Spleen (tissue), 11 donors: ENCODE data around the gene HEPACAM. TPM values are rescaled to one million over a fixed set of nuclear protein-coding genes. Genes with fewer than 3 reads are reported as not detected.

ENCODE experiments used
- DNase-seq: peaks from one replicate; pipeline ENCODE4 v3.0.0-alpha.2; 2020
- H3K27ac ChIP-seq, 8 donors: fragments of 200-600 bp; sonication (generic) in 7 of 8; 1 replicate in 4 of 8; 2 replicates in 4 of 8; pipeline versions ENCODE4 v1.5.0 to v1.8.0; 2016 to 2021; ENCODE audit warnings: inconsistent platforms in 4 of 8, mild to moderate bottlenecking in 4 of 8, moderate library complexity in 1 of 8
- H3K27me3 ChIP-seq, 7 donors: fragments of 200-600 bp; sonication (generic) in 6 of 7; replicated peaks in 1 of 7; 1 replicate in 4 of 7; 2 replicates in 3 of 7; pipeline versions ENCODE4 v1.5.0 to v1.8.0; 2016 to 2021; ENCODE audit warnings: inconsistent platforms in 3 of 7, mild to moderate bottlenecking in 1 of 7
- H3K36me3 ChIP-seq, 6 donors: fragments of 200-600 bp; sonication (generic) in 5 of 6; 1 replicate in 4 of 6; 2 replicates in 2 of 6; pipeline versions ENCODE4 v1.5.0 to v1.8.0; 2016 to 2021; ENCODE audit warnings: inconsistent platforms in 2 of 6
- H3K4me1 ChIP-seq, 6 donors: fragments of 200-600 bp; sonication (generic) in 5 of 6; 1 replicate in 3 of 6; 2 replicates in 3 of 6; pipeline versions ENCODE4 v1.5.0 to v1.8.0; 2016 to 2021; ENCODE audit warnings: inconsistent platforms in 3 of 6
- H3K4me3 ChIP-seq, 8 donors: fragments of 200-600 bp; sonication (generic) in 7 of 8; 1 replicate in 4 of 8; 2 replicates in 4 of 8; pipeline versions ENCODE4 v1.5.0 to v1.8.0; 2016 to 2021; ENCODE audit warnings: inconsistent platforms in 4 of 8, mild to moderate bottlenecking in 4 of 8, moderate library complexity in 2 of 8
- H3K9me3 ChIP-seq, 8 donors: fragments of 200-600 bp; sonication (generic) in 7 of 8; 1 replicate in 4 of 8; 2 replicates in 4 of 8; pipeline versions ENCODE4 v1.5.0 to v1.8.0; 2016 to 2021; ENCODE audit warnings: inconsistent platforms in 4 of 8
- CTCF ChIP-seq, 11 experiments: fragments of 200-600 bp in 7 of 11; fragments of 450-650 bp in 4 of 11; sonication (generic) in 4 of 11; IDR thresholded peaks in 8 of 11; conservative IDR thresholded peaks in 3 of 11; 1 replicate in 7 of 11; 2 replicates in 4 of 11; pipeline versions ENCODE4 v1.4.0 to v1.8.0; 2016 to 2021; ENCODE audit warnings: antibody characterized with exemption in 11 of 11, inconsistent platforms in 4 of 11, mild to moderate bottlenecking in 1 of 11
- POLR2A ChIP-seq, 3 donors: fragments of 450-650 bp; IDR thresholded peaks; one replicate each; pipeline ENCODE4 v1.5.1; 2017; ENCODE audit warnings: antibody characterized with exemption in 3 of 3, mild to moderate bottlenecking in 1 of 3
- POLR2AphosphoS5 ChIP-seq, 3 donors: sonication (generic); formaldehyde crosslinking; IDR thresholded peaks; one replicate each; pipeline ENCODE4 v1.5.1; 2017; ENCODE audit warnings: antibody characterized with exemption in 3 of 3
- WGBS, 5 donors: extraction: QIAGEN DNeasy Blood & Tissue Kit in 3 of 5; methylation state at CpG; one replicate each; pipeline versions ENCODE4 v1.1.5 to v1.1.7; 2013 to 2018; 5-methylcytosine and 5-hydroxymethylcytosine counted together
- intact Hi-C: fragments of 100-400 bp; cut with DNase I; formaldehyde crosslinking; loops from one replicate; pipeline ENCODE4 v1.15.0; 2023; ENCODE audit warnings: low total_unique reads
- polyA plus RNA-seq, 3 donors: library from polyadenylated mRNA; stranded (reverse); fragments of 200-250 nt; gene quantifications; one replicate each; pipeline ENCODE4 v1.2.1, GENCODE V29; 2013
- total RNA-seq, 7 donors: library from RNA; depleted of rRNA in 3 of 7; stranded (reverse); fragments of >200 nt in 3 of 7; fragmentation: NEBNext Ultra II Directional in 4 of 7; extraction: Animal tissue kit (Norgen Biotek cat#: 25700) in 4 of 7; gene quantifications; one replicate each; pipeline versions ENCODE4 v1.1.0 to v1.2.1, GENCODE V29; 2016 to 2021
- donor health status: healthy with polysubstance abuse.
- donor health status: DM: no; HTN: no; CAD: no; lungs with moderate emphysema.
- donor health status: DM: no; HTN: no; CAD: no.
- donor health status: Bipolar disorder and iron deficiency.
- donor health status: healthy.
- donor health status: DM: no; HTN: no; CAD: no.
- donor health status: DM: yes; HTN: yes; CAD: no.

Gene HEPACAM
- total and polyA plus RNA-seq, 10 donors = 0.04 to 2.7 (median 0.30) TPM; not detected in 6

GRCh38 chr11:124950601-124951330 is 14.9 kb upstream of the HEPACAM start:
- intact Hi-C loops = no loop called here
- Histone ChIP-seq H3K4me3 (no peak overlapping the region), H3K9me3 (peaks cover 0 to 19% (median 9%) of the 10 kb centered on the region in 8 donors), H3K27ac (peak overlapping the region in 3 of 8 donors; percentile 10 to 43 (median 33)), H3K4me1 (peaks cover 0 to 19% (median 12%) of the 10 kb centered on the region in 6 donors), H3K27me3 (peaks cover 0 to 3% (median 0%) of the 10 kb centered on the region in 7 donors), H3K36me3 (no peaks in the 10 kb centered on the region)
- DNase-seq = no peak
- TF ChIP-seq CTCF (IDR thresholded peaks at IDR 0.05 in 8 of 11, conservative IDR thresholded peaks at IDR 0.05 in 3 of 11) (no peak), POLR2A (IDR thresholded peaks at IDR 0.05) (no peak), POLR2AphosphoS5 (IDR thresholded peaks at IDR 0.05) (no peak)

- no peak for DNase-seq
- Histone ChIP-seq H3K27me3 (peaks cover 0 to 3% (median 0%) of the 10 kb centered on the region in 7 donors), H3K4me1 (peaks cover 0 to 10% (median 3%) of the 10 kb centered on the region in 6 donors), H3K9me3 (peaks cover 0 to 19% (median 9%) of the 10 kb centered on the region in 8 donors), H3K4me3 (no peak overlapping the region), H3K36me3 (no peaks in the 10 kb centered on the region), H3K27ac (no peak overlapping the region)
- intact Hi-C loops = no loop called here
- WGBS, 5 donors = 58 to 80% (median 68%) methylated on average over 2 of the region's 2 CpGs
- TF ChIP-seq POLR2A (IDR thresholded peaks at IDR 0.05) = no peak
Measured at GRCh38 chr11:124946735-124947141, 10.9 kb upstream of the HEPACAM start.

GRCh38 chr11:124945826-124946225 is 10.0 kb upstream of the HEPACAM start:
- Histone ChIP-seq H3K9me3 (peaks cover 0 to 19% (median 9%) of the 10 kb centered on the region in 8 donors), H3K4me3 (no peak overlapping the region), H3K4me1 (peaks cover 0 to 10% (median 3%) of the 10 kb centered on the region in 6 donors), H3K27me3 (peaks cover 0 to 3% (median 0%) of the 10 kb centered on the region in 7 donors), H3K36me3 (no peaks in the 10 kb centered on the region), H3K27ac (no peak overlapping the region)
- intact Hi-C loops = no loop called here
- DNase-seq = no peak
- WGBS, 5 donors = 71 to 91% (median 77%) methylated on average over 6 of the region's 6 CpGs
- TF ChIP-seq POLR2A (IDR thresholded peaks at IDR 0.05) (no peak), POLR2AphosphoS5 (IDR thresholded peaks at IDR 0.05) (no peak)

- intact Hi-C loops = no loop called here
- no peaks in the 10 kb centered on the region for H3K36me3 ChIP-seq
- 56 to 91% (median 84%) methylated on average over 3 of the region's 3 CpGs for WGBS, 5 donors
- no peak for DNase-seq
- TF ChIP-seq POLR2A (IDR thresholded peaks at IDR 0.05) (no peak), CTCF (IDR thresholded peaks at IDR 0.05 in 8 of 11, conservative IDR thresholded peaks at IDR 0.05 in 3 of 11) (no peak), POLR2AphosphoS5 (IDR thresholded peaks at IDR 0.05) (no peak)
- H3K4me1 ChIP-seq = peaks cover 0 to 10% (median 3%) of the 10 kb centered on the region in 6 donors
- no peak overlapping the region for H3K4me3 ChIP-seq
- H3K27me3 ChIP-seq = peaks cover 0 to 3% (median 0%) of the 10 kb centered on the region in 7 donors
- H3K27ac ChIP-seq = no peak overlapping the region
- H3K9me3 ChIP-seq = peaks cover 0 to 18% (median 9%) of the 10 kb centered on the region in 8 donors
Measured at GRCh38 chr11:124944565-124944964, 8.7 kb upstream of the HEPACAM start.

GRCh38 chr11:124943741-124944140 is 7.9 kb upstream of the HEPACAM start:
- TF ChIP-seq POLR2AphosphoS5 (IDR thresholded peaks at IDR 0.05) (no peak), CTCF (IDR thresholded peaks at IDR 0.05 in 8 of 11, conservative IDR thresholded peaks at IDR 0.05 in 3 of 11) (no peak), POLR2A (IDR thresholded peaks at IDR 0.05) (no peak)
- intact Hi-C loops = no loop called here
- no peak overlapping the region for H3K27ac ChIP-seq
- no peak overlapping the region for H3K4me3 ChIP-seq
- H3K4me1 ChIP-seq = peaks cover 0 to 10% (median 3%) of the 10 kb centered on the region in 6 donors
- H3K27me3 ChIP-seq = peaks cover 0 to 3% (median 0%) of the 10 kb centered on the region in 7 donors
- WGBS, 5 donors = 9 to 38% (median 28%) methylated on average over 1 of the region's 1 CpG
- H3K36me3 ChIP-seq = no peaks in the 10 kb centered on the region
- H3K9me3 ChIP-seq = peaks cover 0 to 10% (median 6%) of the 10 kb centered on the region in 8 donors
- no peak for DNase-seq
